Adrenal gland (tissue), 12 donors: ENCODE measurements around the gene SLC12A9. TPM values are rescaled to one million over a fixed set of nuclear protein-coding genes. Genes with fewer than 3 reads are reported as not detected.
"Not testable (repeated sequence)": the region's sequence is repeated elsewhere in the genome, so short reads cannot be mapped to it uniquely, and the experiment has no call there.

Experiments used
- DNase-seq, 7 donors: peaks; one replicate each; pipeline ENCODE4 v3.0.0-alpha.2; 2019 to 2020
- H3K27ac ChIP-seq, 5 donors: fragments of 200-600 bp; sonication (generic) in 4 of 5; 1 replicate in 3 of 5; 2 replicates in 2 of 5; pipeline versions ENCODE4 v1.5.1 to v1.8.0; 2016 to 2020; ENCODE audit warnings: mild to moderate bottlenecking in 1 of 5
- H3K27me3 ChIP-seq: fragments of 200-600 bp; 2 replicates; pipeline ENCODE4 v1.8.0; 2021
- H3K36me3 ChIP-seq, 2 donors: fragments of 200-600 bp; replicated peaks in 1 of 2; 1 replicate in 1 of 2; 2 replicates in 1 of 2; pipeline versions ENCODE4 v1.5.1 to v1.8.0; 2018 to 2022
- H3K4me1 ChIP-seq, 2 donors: fragments of 200-600 bp; replicated peaks in 1 of 2; 1 replicate in 1 of 2; 2 replicates in 1 of 2; pipeline versions ENCODE4 v1.5.1 to v1.8.0; 2018 to 2021
- H3K4me3 ChIP-seq, 4 donors: fragments of 200-600 bp; sonication (generic) in 3 of 4; one replicate each; pipeline ENCODE4 v1.5.1; 2016 to 2018
- H3K9me3 ChIP-seq, 3 donors: fragments of 200-600 bp; sonication (generic) in 1 of 3; replicated peaks in 1 of 3; 1 replicate in 2 of 3; 2 replicates in 1 of 3; pipeline versions ENCODE4 v1.5.1 to v1.8.0; 2016 to 2021
- POLR2A ChIP-seq, 2 donors: fragments of 450-650 bp; IDR thresholded peaks; one replicate each; pipeline ENCODE4 v1.6.1; 2017; ENCODE audit warnings: antibody characterized with exemption in 2 of 2, mild to moderate bottlenecking in 2 of 2, moderate library complexity in 1 of 2
- WGBS, 4 donors: extraction: QIAGEN DNeasy Blood & Tissue Kit in 2 of 4; methylation state at CpG; one replicate each; pipeline versions ENCODE4 v1.1.5 to v1.1.7; 2013 to 2017; 5-methylcytosine and 5-hydroxymethylcytosine counted together
- intact Hi-C, 2 donors: fragments of 100-400 bp; cut with DNase I; formaldehyde crosslinking; loops; one replicate each; pipeline versions ENCODE4 v1.14.1 to v1.15.0; 2022 to 2023
- polyA plus RNA-seq, 3 donors: library from polyadenylated mRNA; stranded (reverse); fragments of 200-250 nt in 2 of 3; fragments of 350-450 nt in 1 of 3; fragmentation: Illumina TruSeq in 1 of 3; extraction: RNeasy Lipid Tissue Mini Kit (QIAGEN cat#74804) in 1 of 3; gene quantifications; one replicate each; pipeline ENCODE4 v1.2.3, GENCODE V29; 2013 to 2014
- total RNA-seq, 9 donors: library from RNA; depleted of rRNA in 4 of 9; stranded (reverse); fragments of >200 nt in 4 of 9; fragments of 120-200 nt in 1 of 9; fragmentation: NEBNext Ultra II Directional in 1 of 9; extraction: Animal tissue kit (Norgen Biotek cat#: 25700) in 1 of 9; gene quantifications; one replicate each; pipeline versions ENCODE4 v1.1.0 to v1.2.4, GENCODE V29; 2013 to 2023
- TF ChIP-seq, protein P1 (sequence below), 6 experiments: fragments of 450-650 bp in 4 of 6; fragments of 200-600 bp in 2 of 6; sonication (generic) in 1 of 6; IDR thresholded peaks; 1 replicate in 5 of 6; 2 replicates in 1 of 6; pipeline versions ENCODE4 v1.5.1 to v1.8.0; 2016 to 2021; ENCODE audit warnings: antibody characterized with exemption in 6 of 6, mild to moderate bottlenecking in 2 of 6, moderate library complexity in 1 of 6
- donor health status: healthy with polysubstance abuse.
- donor health status: Bipolar disorder and iron deficiency.
- donor health status: DM: yes; HTN: yes; CAD: no.
- donor health status: DM: no; HTN: no; CAD: no.
- donor health status: DM: no; HTN: no; CAD: no.
- donor health status: DM: yes; HTN: yes; CAD: no.

SLC12A9 gene
- total and polyA plus RNA-seq, 12 donors: 6.1 to 60.3 (median 20.2) TPM

DNA sequence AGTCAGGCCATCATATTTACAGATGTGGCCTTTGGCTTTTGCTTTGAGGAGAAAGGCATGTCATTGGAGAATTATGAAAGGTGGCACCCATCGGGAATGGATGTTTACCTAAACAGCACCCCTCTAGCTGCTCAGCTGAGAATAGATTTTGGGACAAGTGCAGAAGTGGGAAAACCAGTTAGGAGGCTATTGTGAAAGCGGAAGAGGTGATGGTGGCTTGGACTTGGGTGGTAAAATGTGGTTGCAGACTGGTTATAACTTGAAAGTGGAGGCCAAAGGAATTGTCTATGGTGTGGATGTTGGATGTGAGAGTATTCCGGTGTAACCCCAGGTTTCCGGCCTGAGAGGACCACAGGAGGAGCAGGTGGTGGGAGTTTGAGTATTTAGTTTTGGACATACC, 5.2 kb upstream of the SLC12A9 start:
- intact Hi-C loops: no loop called here
- Histone ChIP-seq H3K9me3 (no peaks in the 10 kb centered on the region), H3K27me3 (no peaks in the 10 kb centered on the region), H3K4me3 (no peak overlapping the region), H3K4me1 (peaks cover 3 to 7% of the 10 kb centered on the region in 2 donors), H3K36me3 (no peaks in the 10 kb centered on the region), H3K27ac (no peak overlapping the region)
- DNase-seq: no peak
- 95 to 100% (median 96%) methylated on average over 4 of the region's 4 CpGs for WGBS, 4 donors
- TF ChIP-seq POLR2A (IDR thresholded peaks at IDR 0.05): no peak
- TF ChIP-seq, protein P1, sequence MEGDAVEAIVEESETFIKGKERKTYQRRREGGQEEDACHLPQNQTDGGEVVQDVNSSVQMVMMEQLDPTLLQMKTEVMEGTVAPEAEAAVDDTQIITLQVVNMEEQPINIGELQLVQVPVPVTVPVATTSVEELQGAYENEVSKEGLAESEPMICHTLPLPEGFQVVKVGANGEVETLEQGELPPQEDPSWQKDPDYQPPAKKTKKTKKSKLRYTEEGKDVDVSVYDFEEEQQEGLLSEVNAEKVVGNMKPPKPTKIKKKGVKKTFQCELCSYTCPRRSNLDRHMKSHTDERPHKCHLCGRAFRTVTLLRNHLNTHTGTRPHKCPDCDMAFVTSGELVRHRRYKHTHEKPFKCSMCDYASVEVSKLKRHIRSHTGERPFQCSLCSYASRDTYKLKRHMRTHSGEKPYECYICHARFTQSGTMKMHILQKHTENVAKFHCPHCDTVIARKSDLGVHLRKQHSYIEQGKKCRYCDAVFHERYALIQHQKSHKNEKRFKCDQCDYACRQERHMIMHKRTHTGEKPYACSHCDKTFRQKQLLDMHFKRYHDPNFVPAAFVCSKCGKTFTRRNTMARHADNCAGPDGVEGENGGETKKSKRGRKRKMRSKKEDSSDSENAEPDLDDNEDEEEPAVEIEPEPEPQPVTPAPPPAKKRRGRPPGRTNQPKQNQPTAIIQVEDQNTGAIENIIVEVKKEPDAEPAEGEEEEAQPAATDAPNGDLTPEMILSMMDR (IDR thresholded peaks at IDR 0.05): no peak

DNA sequence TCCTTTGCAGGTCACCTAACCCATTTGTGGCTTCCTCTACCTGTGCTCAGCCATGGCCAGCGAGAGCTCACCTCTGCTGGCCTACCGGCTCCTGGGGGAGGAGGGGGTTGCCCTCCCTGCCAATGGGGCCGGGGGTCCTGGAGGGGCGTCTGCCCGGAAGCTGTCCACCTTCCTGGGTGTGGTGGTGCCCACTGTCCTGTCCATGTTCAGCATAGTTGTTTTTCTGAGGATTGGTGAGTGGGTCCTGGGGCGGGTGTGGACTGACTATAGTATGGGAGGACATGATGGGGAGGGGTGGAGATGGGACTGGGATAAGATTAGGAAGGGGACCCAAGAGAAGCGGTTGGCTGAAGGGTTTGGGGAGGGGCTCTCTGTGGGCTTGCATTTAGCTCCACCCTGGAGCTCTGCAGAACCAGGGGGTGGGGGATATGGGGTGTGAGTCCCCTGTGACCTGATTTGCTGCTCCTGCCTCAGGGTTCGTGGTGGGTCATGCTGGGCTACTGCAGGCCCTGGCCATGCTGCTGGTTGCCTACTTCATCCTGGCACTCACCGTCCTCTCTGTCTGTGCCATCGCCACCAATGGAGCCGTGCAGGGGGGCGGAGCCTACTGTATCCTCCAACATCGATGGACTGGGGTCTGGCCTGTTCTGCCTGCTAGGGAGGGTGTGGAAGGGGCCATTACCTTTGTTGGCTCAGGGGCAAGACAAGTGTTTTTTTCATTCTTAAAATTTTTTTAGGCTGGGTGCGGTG, 1.8 kb downstream of the SLC12A9 start:
- Histone ChIP-seq H3K9me3 (no peaks in the 10 kb centered on the region), H3K27me3 (no peaks in the 10 kb centered on the region), H3K4me1 (peaks cover 4 to 12% of the 10 kb centered on the region in 2 donors), H3K36me3 (no peaks in the 10 kb centered on the region), H3K4me3 (no peak overlapping the region), H3K27ac (no peak overlapping the region)
- intact Hi-C loops: loop anchor here (5.0 kb wide), 2 partner anchors 57 to 152 kb away; no protein-coding TSS in a partner anchor
- 87 to 94% (median 92%) methylated on average over 11 to 14 of the region's 14 CpGs for WGBS, 4 donors
- no peak for TF ChIP-seq POLR2A (IDR thresholded peaks at IDR 0.05)
- TF ChIP-seq, protein P1 (IDR thresholded peaks at IDR 0.05): no peak
- DNase-seq: no peak

DNA sequence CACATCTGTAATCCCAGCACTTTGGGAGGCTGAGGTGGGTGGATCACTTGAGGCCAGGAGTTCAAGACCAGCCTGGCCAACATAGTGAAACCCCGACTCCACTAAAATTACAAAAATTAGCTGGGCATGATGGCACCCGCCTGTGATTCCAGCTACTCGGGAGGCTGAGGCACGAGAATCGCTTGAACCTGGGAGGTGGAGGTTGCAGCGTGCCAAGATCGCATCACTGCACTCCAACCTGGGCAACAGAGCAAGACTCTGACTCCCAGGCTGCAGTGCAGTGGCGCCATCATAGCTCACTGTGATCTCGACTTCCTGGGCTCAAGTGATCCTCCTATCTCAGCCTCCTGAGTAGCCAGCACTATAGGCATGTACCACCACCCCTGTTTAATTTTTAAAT, 2.4 kb downstream of the SLC12A9 start:
- intact Hi-C loops: loop anchor here (5.0 kb wide), 3 partner anchors 58 to 153 kb away; partner anchors contain the start of gene POP7 (in 1 of the 2)
- H3K9me3 ChIP-seq, H3K36me3 ChIP-seq, H3K27ac ChIP-seq, DNase-seq, H3K4me3 ChIP-seq, H3K27me3 ChIP-seq: not testable (repeated sequence)
- WGBS, 4 donors: 92 to 98% (median 96%) methylated on average over 9 of the region's 9 CpGs
- H3K4me1 ChIP-seq: peaks cover 4 to 12% of the 10 kb centered on the region in 2 donors

DNA sequence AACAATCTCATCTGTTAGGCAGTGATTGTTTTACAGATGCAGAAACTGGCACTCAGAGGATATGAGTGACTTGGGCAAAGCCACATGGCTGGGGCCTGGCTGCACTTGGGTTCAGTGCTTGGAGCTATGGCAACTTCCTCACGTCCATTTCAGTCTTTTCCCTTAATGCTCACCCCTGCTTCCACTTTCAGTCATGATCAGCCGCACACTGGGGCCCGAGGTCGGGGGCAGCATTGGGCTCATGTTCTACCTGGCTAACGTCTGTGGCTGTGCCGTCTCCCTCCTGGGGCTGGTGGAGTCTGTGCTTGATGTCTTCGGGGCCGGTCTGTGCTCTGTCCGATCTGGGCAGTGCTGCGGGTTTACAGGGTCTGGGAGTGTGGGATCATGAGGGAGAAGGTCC, 3.0 kb downstream of the SLC12A9 start:
- H3K36me3 ChIP-seq: peaks cover 0 to 6% of the 10 kb centered on the region in 2 donors
- H3K9me3 ChIP-seq: no peaks in the 10 kb centered on the region
- intact Hi-C loops: loop anchor here in 1 of 2 donors (5.0 kb wide), 1 partner anchor 148 kb away; the partner anchor contains the start of gene POP7
- H3K27ac ChIP-seq: no peak overlapping the region
- DNase-seq: no peak
- peaks cover 4 to 12% of the 10 kb centered on the region in 2 donors for H3K4me1 ChIP-seq
- no peak for TF ChIP-seq POLR2A (IDR thresholded peaks at IDR 0.05)
- TF ChIP-seq, protein P1 (IDR thresholded peaks at IDR 0.05): no peak
- H3K27me3 ChIP-seq: no peaks in the 10 kb centered on the region
- WGBS, 4 donors: 80 to 88% (median 86%) methylated on average over 7 to 10 of the region's 10 CpGs
- H3K4me3 ChIP-seq: no peak overlapping the region
